GM12892 (cell line): Measurements from ENCODE around the gene CLEC17A.
"Not testable (repeated sequence)": the region's sequence is repeated elsewhere in the genome, so short reads cannot be mapped to it uniquely, and the experiment has no call there.

Experiments used
- DNase-seq: peaks from one replicate; pipeline ENCODE4 v3.0.0; 2011; ENCODE audit not compliant: insufficient read length
- FAIRE-seq: peaks from 2 replicates; lab custom pipeline; 2011; peaks lifted over from hg19 to GRCh38; lab: Jason Lieb, UNC
- POLR2A ChIP-seq: IDR thresholded peaks from 2 replicates; pipeline ENCODE4 v1.6.1; 2011; ENCODE audit warnings: low read depth, low read length, control low read depth
- POLR2AphosphoS5 ChIP-seq: IDR thresholded peaks from 2 replicates; pipeline ENCODE4 v1.6.1; 2011; ENCODE audit warnings: low read depth, low read length, control low read depth
- TAF1 ChIP-seq: IDR thresholded peaks from 2 replicates; pipeline ENCODE4 v1.6.1; 2011; ENCODE audit warnings: low read depth, mild to moderate bottlenecking, control low read depth, low read length, borderline replicate concordance

CLEC17A gene

GRCh38 chr19:14611051-14611450, 28.2 kb downstream of the CLEC17A start:
- TF ChIP-seq POLR2A (no peak), POLR2AphosphoS5 (no peak), TAF1 (no peak)
- DNase-seq (no peak), FAIRE-seq (no peak)

- not testable (repeated sequence) for DNase-seq
- FAIRE-seq: peak; percentile 5
- peak; percentile 68 for TF ChIP-seq POLR2AphosphoS5
These were observed 29.4 kb downstream of the CLEC17A start for GRCh38 chr19:14612242-14612641.

GRCh38 chr19:14612657-14613056, 29.8 kb downstream of the CLEC17A start:
- DNase-seq (no peak), FAIRE-seq (no peak)
- TF ChIP-seq TAF1 (no peak), POLR2A (no peak; the same call in 1 of the 2 replicates), POLR2AphosphoS5 (no peak)

- FAIRE-seq: not testable (repeated sequence)
These were observed 30.7 kb downstream of the CLEC17A start for GRCh38 chr19:14613399-14614098.

GRCh38 chr19:14614099-14614412, 31.2 kb downstream of the CLEC17A start:
- FAIRE-seq (peak; percentile 65), DNase-seq (no peak)
- no peak for TF ChIP-seq POLR2AphosphoS5
- TF ChIP-seq TAF1: no peak
- peak; percentile 22; the same call in 1 of the 2 replicates for TF ChIP-seq POLR2A

More at GRCh38 chr19:14613399-14614098, 30.7 kb downstream of the CLEC17A start:
- not testable (repeated sequence) for DNase-seq

- FAIRE-seq (no peak), DNase-seq (no peak)
- TF ChIP-seq TAF1 (no peak), POLR2AphosphoS5 (no peak), POLR2A (no peak)
These were observed 32.7 kb downstream of the CLEC17A start for GRCh38 chr19:14615623-14616022.

GRCh38 chr19:14616407-14616806, 33.5 kb downstream of the CLEC17A start:
- TF ChIP-seq TAF1 (no peak), POLR2AphosphoS5 (no peak), POLR2A (no peak)
- no peak for FAIRE-seq
- no peak for DNase-seq

- DNase-seq (no peak), FAIRE-seq (no peak)
- TF ChIP-seq POLR2AphosphoS5 (no peak), TAF1 (no peak), POLR2A (no peak)
These were observed 36.5 kb downstream of the CLEC17A start for GRCh38 chr19:14619404-14619803.

GRCh38 chr19:14624491-14624890, 41.6 kb downstream of the CLEC17A start:
- not testable (repeated sequence) for FAIRE-seq, DNase-seq

GRCh38 chr19:14629557-14629956, 46.7 kb downstream of the CLEC17A start:
- TF ChIP-seq POLR2AphosphoS5: no peak
- TF ChIP-seq TAF1: no peak
- no peak for TF ChIP-seq POLR2A
- DNase-seq (no peak), FAIRE-seq (no peak)

GRCh38 chr19:14632286-14632685, 49.4 kb downstream of the CLEC17A start:
- FAIRE-seq (peak; percentile 65), DNase-seq (no peak)
- TF ChIP-seq TAF1 (no peak), POLR2AphosphoS5 (no peak)

- DNase-seq (no peak), FAIRE-seq (no peak)
- TF ChIP-seq POLR2A: no peak
- no peak for TF ChIP-seq TAF1
- no peak for TF ChIP-seq POLR2AphosphoS5
These were observed 56.8 kb downstream of the CLEC17A start for GRCh38 chr19:14639536-14640277.
